Activated effector memory CD4-positive, alpha-beta T cell treated with Interleukin-2 at 50 U/mL for 16 hours (primary cell): ENCODE data around the gene CARD14.
"Not testable (repeated sequence)": the region's sequence is repeated elsewhere in the genome, so short reads cannot be mapped to it uniquely, and the experiment has no call there.

Source experiments
- DNase-seq: peaks from one replicate; pipeline ENCODE4 v3.0.0-alpha.2; 2020

The CARD14 gene

DNA sequence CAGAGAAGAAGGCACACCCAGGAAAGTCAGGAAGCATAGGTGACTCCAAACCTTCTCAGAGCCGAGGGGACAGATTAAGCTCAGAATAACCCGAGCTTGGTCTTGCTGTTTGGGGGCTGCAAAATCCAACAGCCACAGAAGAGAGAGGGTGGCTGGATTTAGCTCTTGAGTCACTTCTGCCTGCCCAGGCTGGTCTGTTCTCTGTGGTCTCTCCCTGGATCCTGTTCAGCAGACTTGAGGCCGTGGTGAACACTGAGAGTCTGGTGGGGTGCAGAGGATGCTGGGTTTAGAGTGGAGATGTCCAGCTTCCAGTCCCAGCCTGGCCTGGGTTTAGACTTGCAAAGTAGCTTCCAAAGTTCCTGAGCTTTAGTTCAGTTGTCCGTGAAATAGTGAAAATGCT is 59.2 kb downstream of the CARD14 start:
- no peak for DNase-seq

- DNase-seq, result no peak
These were observed 62.6 kb downstream of the CARD14 start for GRCh38 chr17:80232438-80232837.

- DNase-seq, result no peak
These were observed 63.4 kb downstream of the CARD14 start for GRCh38 chr17:80233202-80233601.

- no peak for DNase-seq
These were observed 67.1 kb downstream of the CARD14 start for GRCh38 chr17:80236911-80237310.

- DNase-seq, result no peak
These were observed 67.6 kb downstream of the CARD14 start for GRCh38 chr17:80237386-80237785.

DNA sequence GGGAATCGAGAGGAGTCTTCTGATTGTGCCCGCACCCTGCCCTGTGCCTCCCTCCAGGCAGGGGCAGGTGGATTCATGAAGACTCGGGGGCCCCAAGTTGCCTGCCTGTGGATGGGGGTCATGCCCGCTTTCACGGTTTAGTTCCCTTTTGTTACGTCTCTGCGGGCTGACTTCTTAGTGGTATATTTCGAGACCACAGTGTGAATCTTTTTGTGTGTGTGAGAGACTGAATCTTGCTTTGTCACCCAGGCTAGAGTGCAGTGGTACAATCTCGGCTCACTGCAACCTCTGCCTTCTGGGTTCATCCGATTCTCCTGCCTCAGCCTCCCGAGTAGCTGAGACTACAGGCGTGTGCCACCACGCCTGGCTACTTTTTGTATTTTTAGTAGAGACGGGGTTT is 72.7 kb downstream of the CARD14 start:
- no peak for DNase-seq

GRCh38 chr17:80243526-80244433 is 74.0 kb downstream of the CARD14 start:
- DNase-seq, result no peak

GRCh38 chr17:80244448-80244847 is 74.6 kb downstream of the CARD14 start:
- not testable (repeated sequence) for DNase-seq

DNA sequence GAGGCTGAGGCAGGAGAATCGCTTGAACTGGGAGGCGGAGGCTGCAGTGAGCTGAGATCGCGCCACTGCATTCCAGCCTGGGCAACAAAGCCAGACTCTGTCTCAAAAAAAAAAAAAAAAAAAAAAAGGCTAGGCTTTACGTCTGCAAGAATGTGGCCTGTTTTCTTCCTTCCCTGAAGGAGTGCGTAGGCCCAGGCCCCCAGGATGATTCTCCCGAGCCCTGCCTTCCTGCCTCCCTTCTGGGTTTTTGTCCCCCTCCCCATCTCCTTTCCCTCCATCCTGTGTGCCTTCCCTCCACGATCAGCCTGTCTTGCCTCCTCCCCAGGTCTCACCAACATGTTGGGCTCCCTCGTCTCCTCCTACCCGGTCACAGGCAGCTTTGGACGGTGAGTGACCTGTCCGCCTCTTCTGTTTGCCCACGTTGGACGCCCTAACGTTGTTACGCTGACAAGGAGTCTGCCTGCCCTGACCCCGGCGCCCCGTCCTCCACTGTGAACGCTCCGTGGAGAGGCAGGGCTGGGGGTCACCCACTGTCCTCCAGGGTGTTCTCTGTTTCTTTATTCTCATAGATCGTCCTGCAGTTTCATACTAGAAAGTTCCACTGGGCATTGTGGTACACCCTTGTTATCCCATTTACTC is 75.2 kb downstream of the CARD14 start:
- DNase-seq, result no peak

DNA sequence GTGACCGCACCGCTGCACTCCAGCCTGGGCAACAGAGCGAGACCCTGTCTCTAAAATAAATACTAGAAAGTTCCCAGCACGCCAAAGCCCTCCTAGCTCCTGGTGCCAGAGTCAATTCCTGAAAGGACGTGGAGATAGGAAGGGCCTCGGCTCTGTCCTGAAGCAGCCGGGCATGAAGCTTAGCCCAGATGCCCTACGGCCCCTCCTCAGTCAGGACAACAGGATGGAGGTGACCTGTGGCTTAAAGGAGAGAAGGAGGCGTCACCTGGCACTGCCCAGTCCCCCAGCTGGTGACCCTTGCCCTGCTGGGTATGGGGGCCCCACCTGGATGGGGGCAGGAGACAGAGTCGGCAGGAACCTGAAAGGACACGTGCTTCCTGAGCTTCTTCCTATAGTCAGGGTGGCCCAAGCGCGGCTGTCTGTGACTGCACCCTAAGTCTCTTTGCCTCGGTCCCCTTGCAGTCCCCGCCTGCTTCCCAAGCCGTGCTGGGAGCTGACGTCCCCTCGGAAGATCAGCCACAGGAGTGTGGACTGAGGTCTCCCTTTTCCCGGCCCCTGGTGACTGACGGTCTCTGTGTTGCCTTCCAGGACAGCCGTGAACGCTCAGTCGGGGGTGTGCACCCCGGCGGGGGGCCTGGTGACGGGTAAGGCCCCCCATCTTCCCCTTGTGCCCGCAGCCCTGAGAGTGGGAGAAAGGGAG is 75.9 kb downstream of the CARD14 start:
- DNase-seq, result no peak

DNA sequence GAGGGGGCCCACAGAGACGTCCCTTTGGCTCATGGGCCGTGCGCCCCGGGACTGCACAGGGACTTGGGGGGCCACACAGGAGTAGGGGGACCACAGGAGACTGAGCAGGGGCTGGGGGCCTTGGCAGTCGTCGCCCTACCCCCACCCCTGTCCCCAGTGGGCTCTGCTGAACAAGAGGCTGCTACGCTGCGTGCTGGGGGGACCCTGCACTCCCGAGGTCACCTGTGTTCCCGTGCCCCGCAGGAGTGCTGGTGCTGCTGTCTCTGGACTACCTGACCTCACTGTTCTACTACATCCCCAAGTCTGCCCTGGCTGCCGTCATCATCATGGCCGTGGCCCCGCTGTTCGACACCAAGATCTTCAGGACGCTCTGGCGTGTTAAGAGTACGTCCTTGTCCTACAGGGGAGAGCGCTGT is 76.4 kb downstream of the CARD14 start:
- DNase-seq, result no peak

DNA sequence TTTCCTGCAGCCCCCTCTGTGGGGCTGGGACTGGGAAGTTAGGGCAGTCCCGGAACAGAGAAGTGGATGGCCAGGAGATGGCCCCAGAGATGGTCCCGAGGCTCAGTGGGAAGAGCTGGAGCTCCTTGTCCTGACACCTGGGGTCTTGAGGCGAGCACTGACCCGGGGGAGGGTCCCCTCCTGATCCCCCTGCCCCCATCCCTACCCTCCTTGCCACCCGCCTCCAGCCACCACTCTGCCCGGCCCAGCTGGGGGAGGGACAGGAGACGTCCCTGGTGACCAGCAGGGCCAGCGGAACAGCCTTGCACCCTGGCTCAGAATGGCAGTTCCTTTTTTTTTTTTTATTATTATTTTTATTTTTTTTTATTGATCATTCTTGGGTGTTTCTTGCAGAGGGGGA is 76.9 kb downstream of the CARD14 start:
- DNase-seq, result no peak

- no peak for DNase-seq
These were observed 77.7 kb downstream of the CARD14 start for GRCh38 chr17:80247561-80247960.

DNA sequence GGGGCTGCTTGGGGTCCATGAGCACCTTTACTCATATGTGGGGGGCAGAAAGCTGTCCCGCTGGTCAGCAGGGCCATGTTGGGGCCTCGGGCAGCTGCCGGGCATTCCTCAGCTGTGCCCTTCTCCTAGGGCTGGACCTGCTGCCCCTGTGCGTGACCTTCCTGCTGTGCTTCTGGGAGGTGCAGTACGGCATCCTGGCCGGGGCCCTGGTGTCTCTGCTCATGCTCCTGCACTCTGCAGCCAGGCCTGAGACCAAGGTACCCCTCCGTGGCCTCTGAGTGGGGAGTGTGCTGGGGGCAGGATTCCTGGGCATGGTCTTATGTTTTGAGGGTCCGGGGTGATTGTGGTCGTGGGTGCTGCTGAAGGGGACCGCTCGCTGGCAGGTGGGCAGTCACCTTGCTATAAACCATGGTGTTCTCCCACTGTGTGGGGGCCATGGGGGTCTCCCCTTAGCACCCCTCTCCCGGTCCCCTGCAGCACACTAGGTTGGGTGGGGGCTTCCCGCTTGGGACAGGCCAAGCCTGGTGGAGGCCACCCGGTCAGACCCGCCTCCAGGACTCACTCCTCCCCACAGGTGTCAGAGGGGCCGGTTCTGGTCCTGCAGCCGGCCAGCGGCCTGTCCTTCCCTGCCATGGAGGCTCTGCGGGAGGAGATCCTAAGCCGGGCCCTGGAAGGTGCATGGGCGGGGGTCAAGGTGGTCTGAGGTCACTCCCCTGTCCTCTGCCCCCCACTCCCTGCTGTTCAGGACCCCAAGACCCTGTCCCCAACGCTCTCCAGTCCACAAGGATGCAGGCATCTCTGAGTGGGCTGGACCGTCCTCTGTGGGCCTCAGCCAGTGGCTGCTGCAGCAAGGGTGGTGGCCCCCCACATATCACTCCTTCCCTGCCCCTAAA is 78.4 kb downstream of the CARD14 start:
- DNase-seq, result no peak

DNA sequence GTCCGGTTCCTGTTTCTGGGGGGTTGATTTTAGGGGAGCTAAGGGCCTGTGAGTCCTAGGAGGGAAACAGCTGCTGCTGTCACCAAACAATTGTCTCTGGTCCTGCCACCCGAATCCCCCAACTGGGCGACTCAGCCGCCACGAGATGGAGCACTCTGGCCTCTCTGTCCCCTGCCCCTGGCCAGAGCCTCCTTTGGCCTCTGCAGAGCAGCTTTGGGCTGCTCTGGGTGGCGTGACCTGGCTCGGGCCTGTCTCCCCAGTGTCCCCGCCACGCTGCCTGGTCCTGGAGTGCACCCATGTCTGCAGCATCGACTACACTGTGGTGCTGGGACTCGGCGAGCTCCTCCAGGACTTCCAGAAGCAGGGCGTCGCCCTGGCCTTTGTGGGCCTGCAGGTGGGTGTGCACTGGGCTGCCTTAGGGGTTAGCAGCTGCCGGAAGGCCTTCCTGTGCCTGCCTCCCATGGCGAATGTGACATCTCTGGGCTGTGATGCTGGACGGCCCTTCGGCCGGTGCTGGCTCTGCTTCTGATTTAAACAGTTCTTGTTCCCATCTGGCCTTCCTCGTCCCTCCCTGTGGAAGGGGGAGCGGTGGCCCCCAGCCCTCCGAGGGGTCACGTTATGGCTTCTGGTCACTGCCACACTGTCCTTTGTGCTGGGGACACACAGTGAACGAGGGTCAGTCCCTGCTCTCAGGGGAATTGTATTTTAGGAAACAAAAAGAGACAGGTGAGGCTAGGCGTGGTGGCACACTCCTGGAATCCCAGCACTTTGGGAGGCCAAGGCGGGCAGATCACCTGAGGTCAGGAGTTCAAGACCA is 79.3 kb downstream of the CARD14 start:
- DNase-seq, result no peak

- DNase-seq, result no peak
These were observed 82.1 kb downstream of the CARD14 start for GRCh38 chr17:80251966-80252365.

- DNase-seq, result peak; percentile 83
These were observed 83.0 kb downstream of the CARD14 start for GRCh38 chr17:80252871-80253270.

DNA sequence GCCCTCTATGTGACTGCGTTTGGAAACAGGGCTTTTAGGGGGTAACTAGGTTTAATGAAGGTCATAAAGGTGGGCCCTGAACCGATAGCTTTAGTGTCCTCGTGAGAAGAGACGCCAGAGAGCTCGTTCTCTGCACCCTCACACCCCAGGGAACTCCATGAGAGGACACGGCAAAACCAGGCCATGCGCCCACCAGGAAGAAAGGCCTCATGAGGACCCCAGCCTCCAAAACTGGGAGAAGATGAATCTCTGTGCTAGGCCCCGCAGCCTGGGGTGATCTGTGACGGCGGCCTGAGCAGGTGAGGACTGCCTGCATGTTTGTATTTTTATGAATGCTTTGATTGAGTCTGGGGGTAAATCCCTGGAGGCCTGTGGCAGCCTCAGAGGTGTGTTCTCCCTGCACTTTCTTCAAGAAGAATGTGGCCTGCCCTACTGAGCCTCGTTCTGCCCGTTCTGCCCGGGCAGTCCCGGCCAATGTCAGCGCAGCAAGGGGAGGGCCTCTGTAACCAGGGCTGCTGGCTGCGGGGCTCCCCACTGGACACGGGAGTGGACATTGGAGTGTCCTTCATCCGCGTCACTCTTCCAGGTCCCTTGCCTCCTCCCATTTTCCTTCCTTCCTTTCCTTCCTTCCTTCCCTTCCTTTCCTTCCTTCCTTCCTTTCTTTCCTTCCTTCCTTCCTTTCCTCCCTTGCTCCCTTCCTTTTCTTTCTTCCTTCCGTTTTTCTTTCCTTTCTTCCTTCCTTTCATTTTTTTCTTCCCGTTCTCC is 84.0 kb downstream of the CARD14 start:
- no peak for DNase-seq

GRCh38 chr17:80254396-80255251 is 84.8 kb downstream of the CARD14 start:
- peak; percentile 64 for DNase-seq

DNA sequence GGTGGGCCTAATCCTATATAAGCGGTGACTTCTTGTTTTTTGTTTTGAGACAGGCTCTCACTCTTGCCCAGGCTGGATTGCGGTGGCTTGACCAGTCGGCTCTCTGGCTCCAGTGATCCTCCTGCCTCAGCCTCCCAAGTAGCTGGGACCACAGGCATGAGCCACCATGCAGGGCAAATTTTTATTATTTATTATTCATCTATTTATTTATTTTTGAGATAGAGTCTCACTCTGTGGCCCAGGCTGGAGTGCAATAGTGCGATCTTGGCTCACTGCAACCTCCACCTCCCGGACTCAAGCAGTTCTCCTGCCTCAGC is 86.2 kb downstream of the CARD14 start:
- DNase-seq, result no peak
